Adipose tissue (tissue), 3 donors: Measurements from ENCODE around the gene ALG11. TPM values are rescaled to one million over a fixed set of nuclear protein-coding genes. Genes with fewer than 3 reads are reported as not detected.

Experiments
- polyA plus RNA-seq, 3 donors: library from polyadenylated mRNA; stranded (reverse); fragments of 200-250 nt; gene quantifications; one replicate each; pipeline ENCODE4 v1.2.3, GENCODE V29; 2013
- donor health status: healthy with polysubstance abuse.
- donor health status: Bipolar disorder and iron deficiency.
- donor health status: healthy.

Gene ALG11
- polyA plus RNA-seq, 3 donors, result 4.3 to 7.7 (median 6.6) TPM

Other genes starting within 250 kb of the ALG11 start
- gene DHRS12, start 208.2 kb upstream of the ALG11 start, polyA plus RNA-seq, result 10 to 100 TPM; 21.1 to 24.1 (median 21.9) TPM
- gene TMEM272, start 167.2 kb upstream of the ALG11 start, polyA plus RNA-seq, result under 1 TPM in 2 of 3 donors, not detected in 1; 0.02 to 0.03 TPM
- gene CCDC70, start 150.4 kb upstream of the ALG11 start, polyA plus RNA-seq, result not detected
- 1 to 10 TPM; 1.3 to 3.2 (median 2.4) TPM for gene ATP7B, start 948 bp upstream of the ALG11 start, polyA plus RNA-seq
- gene UTP14C, start 12.3 kb downstream of the ALG11 start, polyA plus RNA-seq, result 1 to 10 TPM; 4.4 to 6.4 (median 4.8) TPM
- under 1 TPM; 0.04 to 0.45 (median 0.20) TPM for gene NEK5, start 116.7 kb downstream of the ALG11 start, polyA plus RNA-seq
- gene NEK3, start 147.2 kb downstream of the ALG11 start, polyA plus RNA-seq, result 10 to 100 TPM in 1 of 3 donors, 1 to 10 TPM in 2; 8.2 to 32.2 (median 9.5) TPM